ENCODE data around the gene MCF2L2. TPM values are rescaled to one million over a fixed set of nuclear protein-coding genes. Genes with fewer than 3 reads are reported as not detected.

The MCF2L2 gene
- total and polyA plus RNA-seq, 9 of the 15 experiments (the other 6 are each of a cell fraction or from before 2014, with no cell fraction given) = 0.56 to 4.2 (median 3.0) TPM

DNA sequence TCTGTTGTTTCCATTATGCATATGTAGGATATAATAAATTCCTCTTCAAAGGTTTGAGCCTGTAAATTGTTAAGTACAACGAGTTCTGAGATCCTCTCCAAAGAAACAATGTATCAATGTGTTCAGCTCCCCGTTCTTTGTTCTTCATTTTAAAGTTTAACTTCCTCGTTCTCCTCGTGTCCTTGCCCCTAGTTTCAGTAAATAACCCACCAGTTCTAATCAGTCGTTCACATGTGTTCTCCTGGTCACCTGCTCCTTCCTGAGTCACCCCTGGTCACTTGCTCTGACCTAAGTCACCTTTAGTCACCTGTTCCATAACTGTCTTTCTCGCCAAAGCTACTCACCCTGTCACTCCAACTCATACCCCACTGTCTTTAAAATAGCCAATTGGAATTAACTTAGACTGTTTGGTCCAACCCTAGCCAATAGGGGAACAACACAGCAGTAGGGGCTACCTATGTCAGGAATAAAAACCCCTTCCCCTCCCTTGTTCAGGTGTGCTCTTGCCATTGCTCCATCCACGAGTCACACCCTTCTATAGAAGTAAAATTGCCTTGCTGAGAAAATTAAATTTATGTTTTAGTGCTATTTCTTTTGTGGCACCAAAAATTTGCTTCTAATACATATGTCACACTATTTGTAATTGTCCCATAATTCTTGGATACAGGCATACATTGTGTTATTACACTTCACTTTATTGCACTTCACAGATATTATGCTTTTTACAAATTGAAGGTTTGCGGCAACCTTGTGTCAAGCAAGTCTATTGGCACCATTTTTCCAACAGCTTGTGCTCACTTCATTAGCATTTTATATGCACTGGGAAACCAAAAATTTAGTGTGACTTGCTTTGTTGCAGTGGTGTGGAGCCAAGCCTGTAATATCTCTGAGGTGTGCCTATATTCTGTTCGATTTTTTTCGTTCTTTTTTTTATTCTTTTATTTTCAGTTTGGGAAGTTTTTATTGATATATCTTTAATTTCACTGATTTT, 15.3 kb upstream of the MCF2L2 start (continued):
- TF ChIP-seq XRCC3 (IDR thresholded peaks at IDR 0.05) (peak; percentile 81; the same call in 1 of the 2 replicates), MYBL2 (IDR thresholded peaks at IDR 0.05; ENCODE audit: low read depth) (peak; percentile 78), MYBL2 (CRISPR knock-in tag; IDR thresholded peaks at IDR 0.05; ENCODE audit: borderline replicate concordance) (no peak), ZEB2 (IDR thresholded peaks at IDR 0.05) (0 out of 2 replicates have a peak, but pooled peaks have one; percentile 23), HNRNPH1 (optimal IDR thresholded peaks at IDR 0.05; ENCODE audit: low read depth, low read length) (no peak), ETV1 (tag; conservative IDR thresholded peaks at IDR 0.05; ENCODE audit: low read depth) (no peak), JUN (IDR thresholded peaks at IDR 0.05; ENCODE audit: borderline replicate concordance, low read depth, low read length) (no peak), JUN (CRISPR knock-in tag; IDR thresholded peaks at IDR 0.05; ENCODE audit: borderline replicate concordance) (no peak), TCF7L2 (IDR thresholded peaks at IDR 0.05; ENCODE audit: low read depth, low read length) (no peak), ZNF583 (CRISPR knock-in tag; IDR thresholded peaks at IDR 0.05) (no peak), LARP7 (IDR thresholded peaks at IDR 0.05) (no peak), RB1 (IDR thresholded peaks at IDR 0.05; ENCODE audit: low read depth) (no peak), CHD1 (IDR thresholded peaks at IDR 0.05; ENCODE audit: low read length) (no peak), ZKSCAN1 (IDR thresholded peaks at IDR 0.05; ENCODE audit: low read depth, low read length) (no peak), CBFA2T3 (IDR thresholded peaks at IDR 0.05) (peak; percentile 36; the same call in 1 of the 2 replicates), SRSF9 (IDR thresholded peaks at IDR 0.05; ENCODE audit: borderline replicate concordance, low read depth, low read length) (no peak), ZFP1 (CRISPR knock-in tag; IDR thresholded peaks at IDR 0.05) (no peak), MCM3 (IDR thresholded peaks at IDR 0.05) (no peak), FOXM1 (IDR thresholded peaks at IDR 0.05; ENCODE audit: low read depth) (peak; percentile 49; the same call in 1 of the 2 replicates), FOXM1 (CRISPR knock-in tag; IDR thresholded peaks at IDR 0.05; ENCODE audit: low read depth) (no peak), CBX1 (IDR thresholded peaks at IDR 0.05; ENCODE audit: low read depth) (no peak), ZNF12 (CRISPR knock-in tag; IDR thresholded peaks at IDR 0.05) (no peak)
- TF ChIP-seq, protein P1, sequence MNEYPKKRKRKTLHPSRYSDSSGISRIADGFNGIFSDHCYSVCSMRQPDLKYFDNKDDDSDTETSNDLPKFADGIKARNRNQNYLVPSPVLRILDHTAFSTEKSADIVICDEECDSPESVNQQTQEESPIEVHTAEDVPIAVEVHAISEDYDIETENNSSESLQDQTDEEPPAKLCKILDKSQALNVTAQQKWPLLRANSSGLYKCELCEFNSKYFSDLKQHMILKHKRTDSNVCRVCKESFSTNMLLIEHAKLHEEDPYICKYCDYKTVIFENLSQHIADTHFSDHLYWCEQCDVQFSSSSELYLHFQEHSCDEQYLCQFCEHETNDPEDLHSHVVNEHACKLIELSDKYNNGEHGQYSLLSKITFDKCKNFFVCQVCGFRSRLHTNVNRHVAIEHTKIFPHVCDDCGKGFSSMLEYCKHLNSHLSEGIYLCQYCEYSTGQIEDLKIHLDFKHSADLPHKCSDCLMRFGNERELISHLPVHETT (CRISPR knock-in tag; conservative IDR thresholded peaks at IDR 0.05 in 1 of 2, IDR thresholded peaks at IDR 0.05 in 1 of 2) = no peak
- TF ChIP-seq, protein P2, sequence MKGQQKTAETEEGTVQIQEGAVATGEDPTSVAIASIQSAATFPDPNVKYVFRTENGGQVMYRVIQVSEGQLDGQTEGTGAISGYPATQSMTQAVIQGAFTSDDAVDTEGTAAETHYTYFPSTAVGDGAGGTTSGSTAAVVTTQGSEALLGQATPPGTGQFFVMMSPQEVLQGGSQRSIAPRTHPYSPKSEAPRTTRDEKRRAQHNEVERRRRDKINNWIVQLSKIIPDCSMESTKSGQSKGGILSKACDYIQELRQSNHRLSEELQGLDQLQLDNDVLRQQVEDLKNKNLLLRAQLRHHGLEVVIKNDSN (CRISPR knock-in tag; IDR thresholded peaks at IDR 0.05) = peak; percentile 34; the same call in 1 of the 2 replicates
- TF ChIP-seq, protein P3, sequence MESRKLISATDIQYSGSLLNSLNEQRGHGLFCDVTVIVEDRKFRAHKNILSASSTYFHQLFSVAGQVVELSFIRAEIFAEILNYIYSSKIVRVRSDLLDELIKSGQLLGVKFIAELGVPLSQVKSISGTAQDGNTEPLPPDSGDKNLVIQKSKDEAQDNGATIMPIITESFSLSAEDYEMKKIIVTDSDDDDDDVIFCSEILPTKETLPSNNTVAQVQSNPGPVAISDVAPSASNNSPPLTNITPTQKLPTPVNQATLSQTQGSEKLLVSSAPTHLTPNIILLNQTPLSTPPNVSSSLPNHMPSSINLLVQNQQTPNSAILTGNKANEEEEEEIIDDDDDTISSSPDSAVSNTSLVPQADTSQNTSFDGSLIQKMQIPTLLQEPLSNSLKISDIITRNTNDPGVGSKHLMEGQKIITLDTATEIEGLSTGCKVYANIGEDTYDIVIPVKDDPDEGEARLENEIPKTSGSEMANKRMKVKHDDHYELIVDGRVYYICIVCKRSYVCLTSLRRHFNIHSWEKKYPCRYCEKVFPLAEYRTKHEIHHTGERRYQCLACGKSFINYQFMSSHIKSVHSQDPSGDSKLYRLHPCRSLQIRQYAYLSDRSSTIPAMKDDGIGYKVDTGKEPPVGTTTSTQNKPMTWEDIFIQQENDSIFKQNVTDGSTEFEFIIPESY (CRISPR knock-in tag; IDR thresholded peaks at IDR 0.05) = peak; percentile 97
